ENCODE results near the gene TNS1. TPM values are rescaled to one million over a fixed set of nuclear protein-coding genes. Genes with fewer than 3 reads are reported as not detected.
A peak's percentile ranks its signal among the peaks of the same experiment; 100 is the strongest.

The TNS1 gene
- total and polyA plus RNA-seq, 7 donors = 73.4 to 742 (median 276) TPM

DNA sequence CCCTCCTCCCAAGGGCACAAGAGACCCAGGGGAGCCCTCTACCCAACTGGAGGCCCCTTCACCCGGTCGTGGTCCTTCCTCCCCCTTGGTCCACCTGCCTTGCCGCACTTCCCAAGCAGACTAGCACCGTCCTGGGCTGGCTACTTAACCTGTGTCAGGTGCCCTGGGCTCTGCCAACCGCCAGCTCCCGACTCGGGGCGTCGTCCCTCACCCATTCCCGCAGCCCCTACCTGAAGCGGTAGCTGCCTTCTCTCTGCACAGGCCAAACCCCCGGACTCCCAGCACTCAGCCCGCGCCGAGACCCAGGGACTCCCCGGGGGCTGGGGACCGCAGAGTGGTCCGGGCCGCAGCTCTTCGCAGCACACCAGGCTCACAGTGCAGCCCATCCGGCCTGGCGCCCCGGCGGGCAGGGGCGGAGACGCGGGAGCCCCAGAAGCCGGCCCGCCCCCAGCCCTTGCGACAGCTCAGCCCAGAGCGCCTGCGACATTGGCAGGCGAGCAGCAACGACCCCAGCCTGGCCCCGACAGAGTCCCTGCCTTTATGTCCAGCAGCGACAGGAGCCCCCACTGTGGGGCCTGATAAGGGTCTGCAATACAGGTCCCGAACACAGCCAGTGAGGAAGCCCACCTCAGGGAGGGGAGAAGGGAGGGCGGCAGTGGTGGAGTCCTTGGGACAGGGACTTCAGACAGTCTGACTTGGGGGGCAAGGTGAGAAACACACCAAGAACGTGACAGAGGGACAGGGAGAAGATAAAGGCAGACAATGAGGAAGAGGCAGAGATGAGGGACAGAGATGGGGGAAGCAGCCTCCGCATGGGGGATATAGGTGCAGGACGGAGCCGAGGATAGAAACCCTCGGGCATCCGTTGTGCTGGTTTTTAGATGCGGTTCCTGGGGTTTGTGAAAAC is 31.0 kb upstream of the TNS1 start:
- Histone ChIP-seq H3K27me3 (ENCODE audit: insufficient read depth in 3 of 3, low read length in 2 of 3) (no peaks in the 10 kb centered on the region), H3K4me3 (no peak overlapping the region), H3K27ac (no peak overlapping the region), H3K9me3 (no peaks in the 10 kb centered on the region), H3K36me3 (ENCODE audit: insufficient read depth in 1 of 2, low read depth in 1 of 2) (no peaks in the 10 kb centered on the region), H3K4me1 (peaks cover 16% of the 10 kb centered on the region)
- peak in 1 of 2 donors; percentile 54 for DNase-seq
- WGBS, 3 donors = 59 to 69% (median 62%) methylated on average over 35 to 45 of the region's 45 CpGs
- no peak for ATAC-seq
- TF ChIP-seq, protein P1, sequence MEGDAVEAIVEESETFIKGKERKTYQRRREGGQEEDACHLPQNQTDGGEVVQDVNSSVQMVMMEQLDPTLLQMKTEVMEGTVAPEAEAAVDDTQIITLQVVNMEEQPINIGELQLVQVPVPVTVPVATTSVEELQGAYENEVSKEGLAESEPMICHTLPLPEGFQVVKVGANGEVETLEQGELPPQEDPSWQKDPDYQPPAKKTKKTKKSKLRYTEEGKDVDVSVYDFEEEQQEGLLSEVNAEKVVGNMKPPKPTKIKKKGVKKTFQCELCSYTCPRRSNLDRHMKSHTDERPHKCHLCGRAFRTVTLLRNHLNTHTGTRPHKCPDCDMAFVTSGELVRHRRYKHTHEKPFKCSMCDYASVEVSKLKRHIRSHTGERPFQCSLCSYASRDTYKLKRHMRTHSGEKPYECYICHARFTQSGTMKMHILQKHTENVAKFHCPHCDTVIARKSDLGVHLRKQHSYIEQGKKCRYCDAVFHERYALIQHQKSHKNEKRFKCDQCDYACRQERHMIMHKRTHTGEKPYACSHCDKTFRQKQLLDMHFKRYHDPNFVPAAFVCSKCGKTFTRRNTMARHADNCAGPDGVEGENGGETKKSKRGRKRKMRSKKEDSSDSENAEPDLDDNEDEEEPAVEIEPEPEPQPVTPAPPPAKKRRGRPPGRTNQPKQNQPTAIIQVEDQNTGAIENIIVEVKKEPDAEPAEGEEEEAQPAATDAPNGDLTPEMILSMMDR (IDR thresholded peaks at IDR 0.05) = no peak
- intact Hi-C loops (cut with DNase I) = loop anchor here (2.0 to 5.0 kb wide), 2 partner anchors 37 to 249 kb away; no protein-coding TSS in a partner anchor

DNA sequence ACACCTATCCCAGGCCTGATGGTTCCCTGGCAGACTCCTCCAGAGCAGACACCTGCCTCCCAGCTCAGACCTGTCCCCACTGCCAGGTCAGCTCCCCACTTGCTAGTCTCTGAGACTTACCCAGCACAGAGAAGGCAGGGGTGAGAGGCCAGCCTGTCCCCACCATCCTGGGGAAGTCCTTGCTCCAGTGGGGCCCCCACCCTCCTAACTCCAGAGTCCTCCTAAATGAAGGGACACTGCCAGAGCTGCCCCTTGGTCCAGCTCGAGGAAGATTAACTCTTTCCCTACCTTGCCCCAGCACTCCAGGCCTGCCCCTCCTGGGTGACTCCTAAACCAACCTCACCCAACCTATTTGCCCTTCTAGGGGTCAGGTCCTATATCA is 30.4 kb upstream of the TNS1 start:
- no peak for ATAC-seq
- Histone ChIP-seq H3K9me3 (no peaks in the 10 kb centered on the region), H3K4me3 (no peak overlapping the region), H3K27ac (no peak overlapping the region), H3K36me3 (ENCODE audit: insufficient read depth in 1 of 2, low read depth in 1 of 2) (no peaks in the 10 kb centered on the region), H3K27me3 (ENCODE audit: insufficient read depth in 3 of 3, low read length in 2 of 3) (no peaks in the 10 kb centered on the region), H3K4me1 (peaks cover 20% of the 10 kb centered on the region)
- intact Hi-C loops (cut with DNase I) = loop anchor here (5.0 kb wide), 1 partner anchor 36 kb away; no protein-coding TSS in a partner anchor
- WGBS, 3 donors = 39 to 70% (median 50%) methylated on average over 1 of the region's 1 CpG
- TF ChIP-seq, protein P1 (IDR thresholded peaks at IDR 0.05) = no peak
- no peak for DNase-seq

DNA sequence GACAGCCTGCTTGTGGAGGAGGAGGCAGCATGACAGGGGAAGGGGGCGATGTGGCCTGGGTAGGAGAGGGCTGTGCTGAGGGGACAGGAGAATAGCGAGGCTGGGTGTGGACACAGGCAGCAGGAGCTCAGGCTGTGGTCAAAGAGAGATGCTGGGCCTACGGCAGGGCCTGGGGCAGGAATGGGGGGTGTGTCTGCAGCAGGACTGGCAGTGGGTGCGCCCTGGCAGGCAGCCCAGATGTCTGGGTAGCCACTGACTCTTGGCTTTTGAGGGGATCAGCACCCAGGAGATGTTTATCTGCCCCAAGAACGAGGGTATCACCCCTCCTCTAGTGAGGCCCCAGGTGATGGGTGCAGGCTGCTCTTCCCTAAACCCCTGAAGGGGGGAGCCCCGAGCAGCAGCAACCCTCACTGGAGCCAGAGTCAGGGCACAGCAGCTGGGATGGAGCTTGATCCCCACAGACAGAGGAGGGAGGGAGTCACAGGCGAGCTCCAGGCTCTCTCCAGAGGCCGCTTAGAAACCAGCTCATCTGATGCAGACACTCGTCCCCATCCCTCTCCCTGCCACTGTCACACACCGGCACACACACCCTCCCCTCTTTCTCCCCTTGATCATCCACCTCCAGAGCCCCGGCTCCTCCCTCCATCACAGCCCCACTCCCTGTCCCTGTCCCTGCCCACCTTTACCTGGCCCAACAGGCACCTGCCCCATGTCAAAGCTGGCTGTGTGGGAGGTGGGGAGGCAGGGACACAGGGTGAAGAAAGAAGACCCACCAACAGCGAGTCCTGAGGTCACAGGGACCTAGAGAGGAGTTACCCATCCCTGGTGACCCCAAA is 29.8 kb upstream of the TNS1 start:
- Histone ChIP-seq H3K4me3 (no peak overlapping the region), H3K27me3 (ENCODE audit: insufficient read depth in 3 of 3, low read length in 2 of 3) (no peaks in the 10 kb centered on the region), H3K4me1 (peaks cover 20% of the 10 kb centered on the region), H3K9me3 (no peaks in the 10 kb centered on the region), H3K27ac (no peak overlapping the region), H3K36me3 (ENCODE audit: insufficient read depth in 1 of 2, low read depth in 1 of 2) (no peaks in the 10 kb centered on the region)
- intact Hi-C loops (cut with DNase I) = loop anchor here (5.0 kb wide), 1 partner anchor 35 kb away; no protein-coding TSS in a partner anchor
- TF ChIP-seq, protein P1 (IDR thresholded peaks at IDR 0.05) = no peak
- no peak for ATAC-seq
- DNase-seq = no peak
- 84 to 87% (median 86%) methylated on average over 9 to 12 of the region's 12 CpGs for WGBS, 3 donors

DNA sequence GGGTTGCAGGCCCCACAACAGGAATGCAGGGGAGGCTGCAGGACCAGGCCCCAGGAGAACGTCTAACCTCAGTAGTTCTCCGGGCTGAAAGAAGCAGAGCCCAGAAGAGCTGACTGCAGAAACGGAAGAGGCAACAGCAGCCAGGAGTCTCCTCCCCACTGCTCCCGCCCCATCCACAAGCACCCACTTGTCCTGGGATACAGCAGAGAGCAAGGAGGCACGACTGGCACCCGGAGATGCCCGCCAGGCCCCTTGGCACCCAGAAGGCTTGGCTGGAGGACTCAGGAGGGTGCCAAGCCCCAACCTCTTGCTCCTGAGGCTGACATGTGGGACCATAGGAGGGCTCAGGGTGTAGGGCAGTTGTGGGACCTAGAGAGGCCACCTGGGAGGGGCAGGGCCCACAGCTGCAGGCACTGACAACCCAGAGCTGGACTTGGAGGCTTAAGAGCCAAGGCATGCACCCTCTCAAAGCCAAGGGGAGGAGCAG is 29.0 kb upstream of the TNS1 start:
- no peak for ATAC-seq
- intact Hi-C loops (cut with DNase I) = loop anchor here (5.0 kb wide), 1 partner anchor 35 kb away; no protein-coding TSS in a partner anchor

More for the DNA sequence above, 29.0 kb upstream of the TNS1 start:
- Histone ChIP-seq H3K27ac (no peak overlapping the region), H3K9me3 (no peaks in the 10 kb centered on the region), H3K4me3 (no peak overlapping the region), H3K36me3 (ENCODE audit: insufficient read depth in 1 of 2, low read depth in 1 of 2) (no peaks in the 10 kb centered on the region), H3K4me1 (peaks cover 21% of the 10 kb centered on the region), H3K27me3 (ENCODE audit: insufficient read depth in 3 of 3, low read length in 2 of 3) (no peaks in the 10 kb centered on the region)
- WGBS, 3 donors = 68 to 85% (median 76%) methylated on average over 7 of the region's 7 CpGs
- DNase-seq = no peak
- TF ChIP-seq, protein P1 (IDR thresholded peaks at IDR 0.05) = no peak
